ENCODE measurements around the gene MAGEL2.
"Not testable (repeated sequence)": the region's sequence is repeated elsewhere in the genome, so short reads cannot be mapped to it uniquely, and the experiment has no call there.

The MAGEL2 gene

GRCh38 chr15:23628612-23629233 is 18.9 kb downstream of the MAGEL2 start:
- no peak for DNase-seq

GRCh38 chr15:23616536-23616935 is 31.1 kb downstream of the MAGEL2 start:
- DNase-seq: no peak

DNA sequence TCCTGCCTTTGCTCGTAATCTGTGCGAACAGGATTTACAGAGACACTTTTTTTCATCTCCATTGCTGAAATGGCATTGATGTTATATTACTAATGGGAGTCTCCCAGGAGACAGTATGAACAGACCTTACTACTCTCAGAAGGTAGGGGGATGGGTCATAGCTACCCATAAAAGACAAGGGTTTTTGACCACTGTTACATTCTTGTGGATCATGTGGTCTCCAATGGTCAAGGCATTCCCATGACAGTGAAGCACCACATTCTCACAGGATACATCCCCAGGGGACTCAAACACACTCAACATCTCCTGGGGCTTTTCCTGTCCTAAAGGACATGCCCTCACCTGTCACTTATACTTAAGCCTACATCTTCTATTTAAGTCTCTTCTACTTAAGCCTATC is 41.4 kb downstream of the MAGEL2 start:
- no peak for DNase-seq

GRCh38 chr15:23602124-23602523 is 45.5 kb downstream of the MAGEL2 start:
- no peak for DNase-seq

- no peak for DNase-seq
Observed at GRCh38 chr15:23599053-23599452, 48.6 kb downstream of the MAGEL2 start.

DNA sequence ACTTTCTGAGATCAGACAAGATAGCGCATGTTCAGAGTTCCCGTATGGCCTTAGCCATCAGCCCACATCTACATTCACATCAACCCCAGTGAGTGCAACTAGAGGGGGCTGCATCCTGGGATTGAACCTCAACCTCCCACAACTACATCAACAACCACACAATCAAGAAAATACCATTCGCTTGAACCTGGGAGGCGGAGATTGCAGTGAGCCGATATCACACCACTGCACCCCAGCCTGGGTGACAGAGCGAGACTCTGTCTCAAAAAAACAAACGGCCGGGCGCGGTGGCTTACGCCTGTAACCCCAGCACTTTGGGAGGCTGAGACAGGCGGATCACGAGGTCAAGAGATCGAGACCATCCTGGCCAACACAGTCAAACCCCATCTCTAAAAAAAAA is 50.4 kb downstream of the MAGEL2 start:
- DNase-seq: not testable (repeated sequence)

DNA sequence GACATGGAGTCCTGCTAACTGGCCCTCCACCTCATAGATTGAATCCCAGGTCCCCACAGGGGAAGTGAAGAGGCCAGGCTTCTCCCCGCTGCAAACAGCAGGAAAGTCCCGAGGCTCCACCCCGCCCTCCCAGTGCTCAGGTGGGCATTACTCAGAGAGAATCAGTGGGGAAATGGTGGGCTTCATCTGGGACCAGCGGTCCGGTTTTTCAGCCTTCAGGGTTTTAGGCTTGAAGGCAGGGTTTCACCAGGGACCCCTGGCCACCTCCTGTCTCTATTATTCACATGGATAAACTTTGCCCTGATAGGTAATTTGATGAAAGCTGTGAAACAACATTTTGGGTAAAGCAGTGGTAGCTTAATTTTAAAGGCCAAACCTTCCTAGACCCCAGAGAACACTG is 50.9 kb downstream of the MAGEL2 start:
- no peak for DNase-seq

DNA sequence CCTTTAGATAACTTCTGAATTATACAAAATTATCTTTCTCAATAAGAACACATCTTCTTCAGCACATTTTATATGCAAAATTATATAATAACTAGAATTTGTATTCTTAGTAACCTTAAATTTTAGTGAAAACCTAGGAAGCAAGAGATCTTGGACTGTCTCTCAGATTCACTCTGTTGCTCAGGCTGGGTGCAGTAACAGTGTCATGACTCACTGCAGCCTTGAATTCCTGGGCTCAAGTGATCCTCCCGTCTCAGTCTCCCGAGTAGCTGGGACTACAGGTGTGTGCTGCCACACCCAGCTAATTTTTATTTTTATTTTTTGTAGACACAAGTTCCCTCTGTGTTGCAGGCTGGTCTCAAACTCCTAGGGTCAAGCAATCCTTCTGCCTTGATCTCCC is 52.3 kb downstream of the MAGEL2 start:
- DNase-seq: no peak

DNA sequence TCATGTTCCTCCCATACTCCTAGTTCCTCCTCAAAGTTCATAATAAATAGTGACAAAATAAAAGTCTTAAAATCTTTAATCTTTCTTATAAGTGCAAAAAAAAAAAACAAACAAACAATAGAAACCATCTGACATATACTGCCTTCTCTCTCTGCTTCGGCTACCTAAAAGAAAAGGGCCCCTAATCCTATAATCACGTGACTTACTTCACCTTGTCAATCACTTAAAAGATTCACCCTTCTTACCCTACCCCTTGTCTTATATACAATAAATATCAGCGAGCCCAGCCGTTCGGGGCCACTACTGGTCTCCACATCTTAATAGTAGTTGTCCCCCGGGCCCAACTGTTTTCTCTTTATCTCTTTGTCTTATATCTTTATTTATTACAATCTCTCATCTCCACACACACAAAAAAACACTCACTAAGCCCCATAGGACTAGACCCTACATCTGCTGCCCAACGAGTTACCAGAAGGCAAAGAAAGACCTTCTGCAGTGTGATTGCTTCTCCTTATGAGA is 53.4 kb downstream of the MAGEL2 start:
- DNase-seq: no peak

All from right kidney (tissue), 1 donor.